H1 (cell line): ENCODE results near the gene RBM19. TPM values are rescaled to one million over a fixed set of nuclear protein-coding genes. Genes with fewer than 3 reads are reported as not detected.

Source experiments
- CTCF ChIA-PET: fragments of 300-600 bp; sonication (Branson Sonifier 250); formaldehyde crosslinking; loops from one replicate; lab custom pipeline; 2021; ENCODE audit not compliant: partially characterized antibody; lab: Charles Lee
- POLR2A ChIA-PET: fragments of 300-600 bp; sonication (Branson Sonifier 250); formaldehyde crosslinking; loops from one replicate; lab custom pipeline; 2021; ENCODE audit warnings: inconsistent platforms; ENCODE audit not compliant: partially characterized antibody; lab: Charles Lee
- DNase-seq, 2 experiments: peaks; one replicate each; pipeline versions ENCODE4 v3.0.0 to v3.0.0-alpha.2; 2010 to 2022; ENCODE audit warnings: low spot score in 2 of 2, low read depth in 1 of 2, mixed read lengths in 1 of 2
- FAIRE-seq: peaks from 2 replicates; lab custom pipeline; 2011; peaks lifted over from hg19 to GRCh38; lab: Jason Lieb, UNC
- H2AFZ ChIP-seq: 2 replicates; pipeline ENCODE4 v1.8.1; 2012; ENCODE audit warnings: low read length, inconsistent platforms
- H2AK5ac ChIP-seq: 2 replicates; pipeline ENCODE4 v1.6.1; 2013; ENCODE audit warnings: low read depth, low read length
- H2BK120ac ChIP-seq: replicated peaks from 2 replicates; pipeline ENCODE3; 2013; ENCODE audit warnings: low read depth, low read length, inconsistent platforms
- H2BK12ac ChIP-seq: 2 replicates; pipeline ENCODE4 v1.6.1; 2013; ENCODE audit warnings: low read depth, low read length
- H2BK15ac ChIP-seq: 2 replicates; pipeline ENCODE4 v1.6.1; 2013; ENCODE audit warnings: low read length
- H2BK20ac ChIP-seq: 2 replicates; pipeline ENCODE4 v1.6.1; 2013; ENCODE audit warnings: low read length
- H2BK5ac ChIP-seq: 2 replicates; pipeline ENCODE4 v1.6.1; 2013; ENCODE audit warnings: low read depth, low read length
- H3K14ac ChIP-seq: 2 replicates; pipeline ENCODE4 v1.6.1; 2013; ENCODE audit warnings: inconsistent platforms; ENCODE audit not compliant: insufficient read length
- H3K18ac ChIP-seq: 2 replicates; pipeline ENCODE4 v1.6.1; 2013; ENCODE audit warnings: low read length; ENCODE audit errors: extremely low read depth
- H3K23ac ChIP-seq: 2 replicates; pipeline ENCODE4 v1.6.1; 2013; ENCODE audit warnings: inconsistent platforms; ENCODE audit not compliant: insufficient read length
- H3K23me2 ChIP-seq: 2 replicates; pipeline ENCODE4 v1.6.1; 2013; ENCODE audit warnings: low read depth, low read length
- H3K27ac ChIP-seq: 2 replicates; pipeline ENCODE4 v1.6.1; 2011; ENCODE audit warnings: low read depth, low read length, inconsistent platforms
- H3K27me3 ChIP-seq, 4 experiments: replicated peaks in 1 of 4; 1 replicate in 1 of 4; 2 replicates in 3 of 4; pipeline versions ENCODE4 v1.6.1 to v1.8.1; 2011 to 2013; ENCODE audit warnings: low read length in 3 of 4, mild to moderate bottlenecking in 3 of 4, inconsistent platforms in 2 of 4, mixed read lengths in 2 of 4, moderate library complexity in 1 of 4; ENCODE audit not compliant: control insufficient read depth in 3 of 4, insufficient read depth in 3 of 4; ENCODE audit errors: extremely low read depth in 1 of 4
- H3K36me3 ChIP-seq, 4 experiments: 2 replicates each; pipeline versions ENCODE4 v1.6.1 to v1.8.1; 2011 to 2013; ENCODE audit warnings: mild to moderate bottlenecking in 4 of 4, low read length in 3 of 4, moderate library complexity in 2 of 4, control low read depth in 1 of 4, inconsistent platforms in 1 of 4; ENCODE audit not compliant: insufficient read depth in 4 of 4, control insufficient read depth in 2 of 4
- H3K4ac ChIP-seq: replicated peaks from 2 replicates; pipeline ENCODE3; 2013; ENCODE audit warnings: low read length, low read depth, mixed read lengths, inconsistent platforms; ENCODE audit not compliant: insufficient read length
- H3K4me1 ChIP-seq, 4 experiments: replicated peaks in 1 of 4; 1 replicate in 1 of 4; 2 replicates in 3 of 4; pipeline versions ENCODE4 v1.6.1 to v1.8.1; 2011 to 2013; ENCODE audit warnings: low read length in 3 of 4, inconsistent platforms in 2 of 4, mixed read lengths in 1 of 4; ENCODE audit not compliant: insufficient read depth in 4 of 4, control insufficient read depth in 3 of 4
- H3K4me2 ChIP-seq, 2 experiments: 2 replicates each; pipeline versions ENCODE4 v1.6.1 to v1.8.1; 2011 to 2013; ENCODE audit warnings: low read depth in 2 of 2, low read length in 2 of 2, control low read depth in 1 of 2, inconsistent platforms in 1 of 2, mild to moderate bottlenecking in 1 of 2; ENCODE audit not compliant: insufficient read depth in 1 of 2
- H3K4me3 ChIP-seq, 4 experiments: fragments of 200-600, 300-600 bp in 1 of 4; sonication (generic), shearing (Covaris generic), sonication (Bioruptor Twin) in 1 of 4; 2 replicates each; pipeline versions ENCODE4 v1.5.1 to v1.8.1; 2011 to 2016; ENCODE audit warnings: low read length in 4 of 4, low read depth in 3 of 4, control low read depth in 2 of 4, inconsistent platforms in 2 of 4, mild to moderate bottlenecking in 2 of 4, mixed read lengths in 1 of 4, moderate library complexity in 1 of 4; ENCODE audit not compliant: insufficient read depth in 2 of 4; ENCODE audit errors: extremely low read depth in 1 of 4
- H3K56ac ChIP-seq: replicated peaks from 2 replicates; pipeline ENCODE3; 2013; ENCODE audit warnings: low read depth, mild to moderate bottlenecking, mixed read lengths, low read length, inconsistent platforms; ENCODE audit not compliant: insufficient read length
- H3K79me1 ChIP-seq: 2 replicates; pipeline ENCODE4 v1.6.1; 2013; ENCODE audit warnings: low read depth, low read length, control low read depth
- H3K79me2 ChIP-seq, 2 experiments: 2 replicates each; pipeline versions ENCODE4 v1.6.1 to v1.8.1; 2012 to 2013; ENCODE audit warnings: low read length in 2 of 2, mild to moderate bottlenecking in 2 of 2, inconsistent platforms in 1 of 2; ENCODE audit not compliant: insufficient read depth in 2 of 2, control insufficient read depth in 1 of 2
- H3K9ac ChIP-seq, 4 experiments: replicated peaks in 1 of 4; 1 replicate in 1 of 4; 2 replicates in 3 of 4; pipeline versions ENCODE4 v1.6.1 to v1.8.1; 2011 to 2013; ENCODE audit warnings: low read depth in 3 of 4, low read length in 3 of 4, control low read depth in 2 of 4, mild to moderate bottlenecking in 2 of 4, moderate library complexity in 2 of 4, inconsistent platforms in 1 of 4; ENCODE audit errors: extremely low read depth in 1 of 4
- H3K9me3 ChIP-seq, 2 experiments: 2 replicates each; pipeline versions ENCODE4 v1.6.1 to v1.8.1; 2012 to 2013; ENCODE audit warnings: mild to moderate bottlenecking in 2 of 2, moderate library complexity in 2 of 2, control low read depth in 1 of 2, inconsistent platforms in 1 of 2, low read depth in 1 of 2, low read length in 1 of 2, mixed read lengths in 1 of 2; ENCODE audit not compliant: insufficient read depth in 2 of 2
- H4K20me1 ChIP-seq, 2 experiments: replicated peaks in 1 of 2; 2 replicates each; pipeline versions ENCODE3 to v1.8.1; 2011 to 2013; ENCODE audit warnings: inconsistent platforms in 2 of 2, low read length in 2 of 2, mild to moderate bottlenecking in 1 of 2; ENCODE audit not compliant: insufficient read depth in 2 of 2, control insufficient read depth in 1 of 2
- H4K5ac ChIP-seq: 2 replicates; pipeline ENCODE4 v1.6.1; 2013; ENCODE audit warnings: low read length, low read depth, mixed read lengths, inconsistent platforms; ENCODE audit not compliant: insufficient read length
- H4K8ac ChIP-seq: 2 replicates; pipeline ENCODE4 v1.8.0; 2013; ENCODE audit warnings: mild to moderate bottlenecking, moderate library complexity, low read length, inconsistent platforms; ENCODE audit not compliant: insufficient read depth; ENCODE audit errors: extremely low read depth
- H4K91ac ChIP-seq: replicated peaks from 2 replicates; pipeline ENCODE3; 2013; ENCODE audit warnings: low read length, mixed read lengths, inconsistent platforms; ENCODE audit not compliant: insufficient read length
- BRCA1 ChIP-seq: IDR thresholded peaks from 2 replicates; pipeline ENCODE4 v1.6.1; 2012; ENCODE audit warnings: low read depth, low read length, improper control_type of control experiment
- CHD1 ChIP-seq: IDR thresholded peaks from 2 replicates; pipeline ENCODE4 v1.6.1; 2012; ENCODE audit warnings: low read depth, low read length, improper control_type of control experiment
- CTCF ChIP-seq, 3 experiments: IDR thresholded peaks; 1 replicate in 2 of 3; 2 replicates in 1 of 3; pipeline versions ENCODE4 v1.5.1 to v1.6.1; 2011; ENCODE audit warnings: low read length in 3 of 3, mild to moderate bottlenecking in 3 of 3, inconsistent platforms in 2 of 3, low read depth in 1 of 3, moderate library complexity in 1 of 3; ENCODE audit not compliant: insufficient read depth in 1 of 3; ENCODE audit errors: control extremely low read depth in 1 of 3
- HDAC6 ChIP-seq: IDR thresholded peaks from one replicate; pipeline ENCODE4 v1.7.1; 2012; ENCODE audit warnings: low read depth, mild to moderate bottlenecking, inconsistent platforms, low read length, moderate library complexity
- KDM1A ChIP-seq: fragments of 200-600, 300-600 bp; sonication (generic); IDR thresholded peaks from 2 replicates; pipeline ENCODE4 v1.7.1; 2016; ENCODE audit warnings: mild to moderate bottlenecking, low read length, borderline replicate concordance
- MAX ChIP-seq: IDR thresholded peaks from 2 replicates; pipeline ENCODE4 v1.6.1; 2012; ENCODE audit warnings: inconsistent platforms
- PHF8 ChIP-seq: fragments of 200-600 bp; sonication (generic); conservative IDR thresholded peaks from 2 replicates; pipeline ENCODE4 v1.7.1; 2012; ENCODE audit warnings: low read depth, mild to moderate bottlenecking, inconsistent platforms, low read length, moderate library complexity
- RAD21 ChIP-seq, 2 experiments: IDR thresholded peaks in 1 of 2; conservative IDR thresholded peaks in 1 of 2; 2 replicates each; pipeline ENCODE4 v1.6.1; 2011; ENCODE audit warnings: low read depth in 2 of 2, low read length in 2 of 2, improper control_type of control experiment in 1 of 2, inconsistent platforms in 1 of 2, mild to moderate bottlenecking in 1 of 2, moderate library complexity in 1 of 2
- WGBS, 2 experiments: shearing (Covaris generic) in 1 of 2; methylation state at CpG; one replicate each; pipeline versions ENCODE4 v1.1.6 to v1.1.7; 2013 to 2015; ENCODE audit warnings: low lambda C conversion rate in 2 of 2, mixed read lengths in 2 of 2, inconsistent platforms in 1 of 2, low coverage in 1 of 2, missing lambda C conversion rate in 1 of 2; ENCODE audit not compliant: insufficient replicate concordance in 2 of 2, insufficient coverage in 1 of 2, insufficient read length in 1 of 2; ENCODE audit errors: extremely low coverage in 1 of 2, missing lambda C conversion rate in 1 of 2; 5-methylcytosine and 5-hydroxymethylcytosine counted together
- polyA plus RNA-seq, 7 experiments: library from polyadenylated mRNA; depleted of rRNA in 3 of 7; stranded (reverse) in 5 of 7; unstranded in 2 of 7; fragments of >200 nt in 5 of 7; fragments of 200-250 nt in 2 of 7; gene quantifications; 1 replicate in 5 of 7; 2 replicates in 1 of 7; 4 replicates in 1 of 7; pipeline versions ENCODE4 v1.2.1 to v1.2.3, GENCODE V29; 2011 to 2013; ENCODE audit warnings: missing spikeins in 2 of 7, mixed read lengths in 2 of 7
- total RNA-seq: library from RNA; stranded (reverse); fragmentation: NEBNext Ultra II Directional; extraction: Animal tissue kit (Norgen Biotek cat#: 25700); gene quantifications from 2 replicates; pipeline ENCODE4 v1.2.1, GENCODE V29; 2021

RBM19 gene
- total and polyA plus RNA-seq, 2 of the 8 experiments (the other 6 are each of a cell fraction or from before 2014, with no cell fraction given), result 23.4 to 61.9 TPM

GRCh38 chr12:113826805-113827538, 139.2 kb downstream of the RBM19 start:
- Histone ChIP-seq H2AFZ (no peak overlapping the region), H2BK20ac (no peak overlapping the region), H2AK5ac (no peak overlapping the region), H3K56ac (no peak overlapping the region), H4K91ac (no peak overlapping the region), H3K79me2 (no peaks in the 10 kb centered on the region), H3K27me3 (no peaks in the 10 kb centered on the region), H3K9me3 (no peaks in the 10 kb centered on the region), H3K9ac (no peak overlapping the region), H3K4me3 (no peak overlapping the region), H3K23me2 (no peaks in the 10 kb centered on the region), H3K4me1 (no peaks in the 10 kb centered on the region; a peak in 1 of 7 replicates), H3K36me3 (0 out of 8 replicates have a peak, but pooled peaks cover 0 to 2% (median 0%) of the 10 kb centered on the region in 4 experiments), H3K4me2 (no peak overlapping the region), H3K14ac (no peak overlapping the region), H2BK12ac (no peak overlapping the region), H2BK120ac (no peak overlapping the region), H3K79me1 (no peaks in the 10 kb centered on the region), H4K8ac (no peak overlapping the region), H2BK15ac (no peak overlapping the region), H3K4ac (no peak overlapping the region), H3K18ac (no peak overlapping the region), H4K20me1 (peaks cover 0 to 7% of the 10 kb centered on the region in 2 experiments), H2BK5ac (no peak overlapping the region), H3K27ac (no peak overlapping the region), H3K23ac (no peak overlapping the region), H4K5ac (no peak overlapping the region)
- POLR2A ChIA-PET, result no interaction called here
- CTCF ChIA-PET, result interaction anchor here (0.7 to 1.6 kb wide), 5 partner anchors 9 to 77 kb away, joined by 3 to 16 read pairs (median 3); no protein-coding TSS in a partner anchor
- DNase-seq (no peak), FAIRE-seq (no peak)
- whole genome bisulfite sequencing, 2 experiments, result 84% methylated on average over 14 of the region's 22 CpGs; no CpG with 5 or more reads in 1 of the 2 experiments
- peak; percentile 37 to 54 (median 47); a peak in 3 of 4 replicates for TF ChIP-seq CTCF (IDR thresholded peaks at IDR 0.05; ENCODE audit: control extremely low read depth in 1 of 3, insufficient read depth in 1 of 3, low read depth in 1 of 3, low read length in 3 of 3)
- no peak for TF ChIP-seq HDAC6
- no peak for TF ChIP-seq MAX
- no peak for TF ChIP-seq BRCA1
- TF ChIP-seq PHF8, result no peak
- no peak for TF ChIP-seq KDM1A
- TF ChIP-seq RAD21 (IDR thresholded peaks at IDR 0.05 in 1 of 2, conservative IDR thresholded peaks at IDR 0.05 in 1 of 2; ENCODE audit: low read depth in 2 of 2, low read length in 2 of 2), result peak; percentile 38 to 45; a peak in 3 of 4 replicates
- no peak for TF ChIP-seq CHD1
